Smooth muscle cell (in vitro differentiated cells): ENCODE data around the gene LRRC8B. TPM values are rescaled to one million over a fixed set of nuclear protein-coding genes. Genes with fewer than 3 reads are reported as not detected.

Source experiments
- DNase-seq: peaks from one replicate; lab custom pipeline; 2025; ENCODE audit not compliant: unreplicated experiment; lab: John Stamatoyannopoulos, UW
- H2AFZ ChIP-seq: fragments of 200-600 bp; sonication (generic); 2 replicates; pipeline ENCODE4 v1.6.0; 2016; ENCODE audit warnings: antibody characterized with exemption, low read depth, mild to moderate bottlenecking
- H3F3A ChIP-seq: fragments of 200-600 bp; sonication (generic); 2 replicates; pipeline ENCODE4 v1.6.0; 2017; ENCODE audit warnings: antibody characterized with exemption, low read depth
- H3K27ac ChIP-seq: fragments of 200-600 bp; sonication (generic); 2 replicates; pipeline ENCODE4 v1.5.1; 2016; ENCODE audit warnings: low read depth, mild to moderate bottlenecking
- H3K27me3 ChIP-seq: fragments of 200-600 bp; sonication (generic); 2 replicates; pipeline ENCODE4 v1.6.1; 2016; ENCODE audit warnings: low read depth, mild to moderate bottlenecking
- H3K36me3 ChIP-seq: fragments of 200-600 bp; sonication (generic); 2 replicates; pipeline ENCODE4 v1.5.1; 2016; ENCODE audit warnings: low read depth
- H3K4me1 ChIP-seq: fragments of 200-600 bp; sonication (generic); 2 replicates; pipeline ENCODE4 v1.5.1; 2016; ENCODE audit warnings: low read depth
- H3K4me2 ChIP-seq: fragments of 200-600 bp; sonication (generic); 2 replicates; pipeline ENCODE4 v1.6.0; 2016; ENCODE audit warnings: mild to moderate bottlenecking
- H3K4me3 ChIP-seq: fragments of 200-600 bp; sonication (generic); 2 replicates; pipeline ENCODE4 v1.5.1; 2016; ENCODE audit warnings: mild to moderate bottlenecking
- H3K79me2 ChIP-seq: fragments of 200-600 bp; sonication (generic); 2 replicates; pipeline ENCODE4 v1.6.0; 2016; ENCODE audit warnings: low read depth, mild to moderate bottlenecking
- H3K9ac ChIP-seq: fragments of 200-600 bp; sonication (generic); 2 replicates; pipeline ENCODE4 v1.6.0; 2016; ENCODE audit warnings: low read depth
- H3K9me3 ChIP-seq: fragments of 200-600 bp; sonication (generic); replicated peaks from 2 replicates; pipeline ENCODE4 v1.5.1; 2016; ENCODE audit warnings: low read depth
- H4K20me1 ChIP-seq: fragments of 200-600 bp; sonication (generic); 2 replicates; pipeline ENCODE4 v1.6.0; 2016; ENCODE audit warnings: low read depth
- WGBS: methylation state at CpG from one replicate; pipeline ENCODE4 v1.1.7; 2016; ENCODE audit warnings: low lambda C conversion rate; 5-methylcytosine and 5-hydroxymethylcytosine counted together
- polyA plus RNA-seq: library from polyadenylated mRNA; unstranded; fragments of >200 nt; fragmentation: Nextera tagmentation; extraction: Ambion mirVana; gene quantifications from 2 replicates; pipeline ENCODE4 v1.2.1, GENCODE V29; 2016
- total RNA-seq: library from RNA; depleted of rRNA; stranded (reverse); fragments of >200 nt; gene quantifications from 2 replicates; pipeline ENCODE4 v1.2.3, GENCODE V29; 2014
- TF ChIP-seq, protein P1 (sequence below): fragments of 200-600 bp; sonication (generic); IDR thresholded peaks from 2 replicates; pipeline ENCODE4 v1.5.1; 2017; ENCODE audit warnings: borderline replicate concordance, mild to moderate bottlenecking, antibody characterized with exemption; ENCODE audit not compliant: insufficient read depth, poor library complexity, severe bottlenecking

Gene LRRC8B
- total and polyA plus RNA-seq, 2 experiments from 2014 or later, result 1.5 to 4.6 TPM

DNA sequence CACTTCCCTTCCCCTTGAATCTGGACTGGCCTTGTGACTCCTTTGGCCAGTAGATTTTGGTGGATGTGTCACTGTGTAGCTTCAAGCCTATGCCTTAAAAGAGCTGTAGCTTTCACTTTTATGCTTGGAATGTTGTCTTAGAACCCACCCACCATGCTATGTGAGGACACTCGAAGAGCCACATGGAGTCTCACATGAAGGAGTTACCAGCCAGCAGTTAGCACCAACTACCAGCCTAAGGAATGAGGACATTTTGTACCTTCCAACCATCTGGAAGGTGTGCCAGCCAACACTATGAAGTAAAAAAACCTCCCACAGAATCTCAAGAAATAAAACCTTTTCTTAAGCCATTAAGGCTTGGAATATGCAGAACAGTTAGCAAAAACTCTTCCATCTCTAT, 50.6 kb downstream of the LRRC8B start:
- H3K9ac ChIP-seq, result no peak overlapping the region
- peaks cover 28% of the 10 kb centered on the region for H3K4me1 ChIP-seq
- no peak overlapping the region for H3K4me3 ChIP-seq
- no peaks in the 10 kb centered on the region for H3K9me3 ChIP-seq
- no peak overlapping the region for H3K4me2 ChIP-seq
- no peaks in the 10 kb centered on the region for H4K20me1 ChIP-seq
- no peak overlapping the region for H2AFZ ChIP-seq
- WGBS, result 75% methylated on average over 1 of the region's 1 CpG
- no peaks in the 10 kb centered on the region for H3K79me2 ChIP-seq
- no peaks in the 10 kb centered on the region for H3K27me3 ChIP-seq
- TF ChIP-seq, protein P1, sequence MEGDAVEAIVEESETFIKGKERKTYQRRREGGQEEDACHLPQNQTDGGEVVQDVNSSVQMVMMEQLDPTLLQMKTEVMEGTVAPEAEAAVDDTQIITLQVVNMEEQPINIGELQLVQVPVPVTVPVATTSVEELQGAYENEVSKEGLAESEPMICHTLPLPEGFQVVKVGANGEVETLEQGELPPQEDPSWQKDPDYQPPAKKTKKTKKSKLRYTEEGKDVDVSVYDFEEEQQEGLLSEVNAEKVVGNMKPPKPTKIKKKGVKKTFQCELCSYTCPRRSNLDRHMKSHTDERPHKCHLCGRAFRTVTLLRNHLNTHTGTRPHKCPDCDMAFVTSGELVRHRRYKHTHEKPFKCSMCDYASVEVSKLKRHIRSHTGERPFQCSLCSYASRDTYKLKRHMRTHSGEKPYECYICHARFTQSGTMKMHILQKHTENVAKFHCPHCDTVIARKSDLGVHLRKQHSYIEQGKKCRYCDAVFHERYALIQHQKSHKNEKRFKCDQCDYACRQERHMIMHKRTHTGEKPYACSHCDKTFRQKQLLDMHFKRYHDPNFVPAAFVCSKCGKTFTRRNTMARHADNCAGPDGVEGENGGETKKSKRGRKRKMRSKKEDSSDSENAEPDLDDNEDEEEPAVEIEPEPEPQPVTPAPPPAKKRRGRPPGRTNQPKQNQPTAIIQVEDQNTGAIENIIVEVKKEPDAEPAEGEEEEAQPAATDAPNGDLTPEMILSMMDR, result no peak
- no peak for DNase-seq
- H3K36me3 ChIP-seq, result no peaks in the 10 kb centered on the region
- no peaks in the 10 kb centered on the region for H3F3A ChIP-seq
- no peak overlapping the region for H3K27ac ChIP-seq

DNA sequence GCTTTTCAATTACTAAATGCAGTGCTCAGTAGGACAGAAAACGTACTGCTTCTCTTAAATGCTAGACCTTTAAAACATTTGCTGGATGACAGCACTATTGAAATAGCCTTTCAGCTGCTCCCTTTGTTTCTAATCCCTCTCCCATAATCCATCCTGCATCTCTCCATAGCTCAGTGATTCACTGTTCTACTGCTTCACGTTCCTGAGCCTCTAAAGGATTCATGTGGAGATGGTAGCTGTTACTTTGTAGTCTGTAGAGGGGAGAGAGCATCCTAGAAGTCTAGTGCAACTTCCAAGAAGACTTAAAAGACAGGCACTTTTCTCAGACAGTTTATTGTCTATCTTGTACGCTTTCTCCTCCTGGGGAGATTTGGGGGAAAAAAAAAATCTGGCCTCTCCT, 51.4 kb downstream of the LRRC8B start:
- TF ChIP-seq, protein P1, result no peak
- no peak overlapping the region for H3K4me3 ChIP-seq
- H3K9me3 ChIP-seq, result no peaks in the 10 kb centered on the region
- H3K79me2 ChIP-seq, result no peaks in the 10 kb centered on the region
- H3K27ac ChIP-seq, result no peak overlapping the region
- H3K27me3 ChIP-seq, result no peaks in the 10 kb centered on the region
- no peaks in the 10 kb centered on the region for H4K20me1 ChIP-seq
- H3K36me3 ChIP-seq, result no peaks in the 10 kb centered on the region
- H3F3A ChIP-seq, result no peaks in the 10 kb centered on the region
- 52% methylated on average over 3 of the region's 3 CpGs for WGBS
- H3K9ac ChIP-seq, result no peak overlapping the region
- peaks cover 28% of the 10 kb centered on the region for H3K4me1 ChIP-seq
- H2AFZ ChIP-seq, result no peak overlapping the region
- DNase-seq, result no peak
- H3K4me2 ChIP-seq, result no peak overlapping the region

DNA sequence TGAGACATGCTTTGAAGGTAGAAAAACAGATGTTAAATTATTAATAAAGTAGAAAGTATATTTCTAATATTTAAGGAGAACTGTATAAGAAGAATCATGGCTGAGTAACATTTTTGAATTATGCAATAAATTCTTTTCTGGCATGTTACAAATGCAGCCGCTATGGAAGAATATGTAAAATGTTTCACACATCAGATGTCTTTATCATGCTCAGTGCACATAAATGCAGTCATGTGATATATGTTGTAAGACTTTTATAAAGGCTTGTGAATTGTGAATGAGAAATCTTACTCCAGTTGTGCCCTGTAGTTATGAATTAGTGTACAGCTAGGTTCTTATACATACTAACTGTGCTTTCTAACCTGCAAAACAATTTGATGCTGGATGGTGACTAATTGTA, 53.5 kb downstream of the LRRC8B start:
- no peak for DNase-seq
- no peak overlapping the region for H3K9ac ChIP-seq
- no peaks in the 10 kb centered on the region for H4K20me1 ChIP-seq
- no peaks in the 10 kb centered on the region for H3K36me3 ChIP-seq
- no peak overlapping the region for H2AFZ ChIP-seq
- H3K27ac ChIP-seq, result no peak overlapping the region
- no peak overlapping the region for H3K4me2 ChIP-seq
- no peaks in the 10 kb centered on the region for H3K79me2 ChIP-seq
- H3F3A ChIP-seq, result peaks cover 5% of the 10 kb centered on the region
- H3K4me3 ChIP-seq, result no peak overlapping the region
- peaks cover 28% of the 10 kb centered on the region for H3K4me1 ChIP-seq
- TF ChIP-seq, protein P1, result no peak
- 100% methylated on average over 1 of the region's 1 CpG for WGBS
- no peaks in the 10 kb centered on the region for H3K9me3 ChIP-seq
- no peaks in the 10 kb centered on the region for H3K27me3 ChIP-seq

DNA sequence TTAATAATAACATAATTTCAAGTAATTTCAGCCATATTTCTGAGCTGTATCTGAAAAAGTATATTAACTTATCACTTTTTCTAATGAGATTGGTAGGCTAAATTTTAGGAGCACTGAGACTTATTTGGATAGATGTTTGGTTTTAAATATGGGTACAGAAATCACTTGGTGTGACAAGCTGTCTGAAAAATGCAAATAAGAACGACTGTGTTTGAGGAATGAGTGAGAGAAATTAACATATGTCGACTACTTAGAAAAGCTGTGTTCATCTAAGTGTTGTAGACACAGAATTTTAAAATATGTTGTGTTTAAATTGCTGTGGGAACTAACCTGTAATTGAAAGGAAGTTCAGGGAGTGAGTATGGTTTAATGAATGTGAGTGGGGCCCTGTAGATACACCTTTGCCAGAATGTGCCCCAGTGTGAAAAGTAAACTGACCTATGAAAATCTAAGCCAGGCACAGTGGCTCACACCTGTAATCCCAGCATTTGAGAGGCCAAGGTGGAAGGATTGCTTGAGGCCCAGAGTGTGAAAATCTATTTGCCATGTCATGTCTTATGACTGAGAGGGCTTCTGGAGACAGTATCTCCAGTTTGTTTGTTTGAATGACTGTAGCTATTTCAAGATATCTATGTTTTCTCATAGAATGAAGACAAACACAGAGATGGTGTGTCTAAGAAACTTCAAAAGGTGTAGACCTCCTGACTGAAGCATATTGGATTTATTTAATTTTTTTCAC, 54.5 kb downstream of the LRRC8B start:
- 82% methylated on average over 2 of the region's 2 CpGs for WGBS
- no peak for DNase-seq
- no peak overlapping the region for H3K27ac ChIP-seq
- no peak overlapping the region for H3K4me3 ChIP-seq
- peaks cover 28% of the 10 kb centered on the region for H3K4me1 ChIP-seq
- no peak overlapping the region for H3K9ac ChIP-seq
- peaks cover 5% of the 10 kb centered on the region for H3F3A ChIP-seq
- H3K36me3 ChIP-seq, result no peaks in the 10 kb centered on the region
- H4K20me1 ChIP-seq, result no peaks in the 10 kb centered on the region
- H3K9me3 ChIP-seq, result no peaks in the 10 kb centered on the region
- no peak overlapping the region for H2AFZ ChIP-seq
- TF ChIP-seq, protein P1, result no peak
- no peaks in the 10 kb centered on the region for H3K27me3 ChIP-seq
- no peaks in the 10 kb centered on the region for H3K79me2 ChIP-seq
- H3K4me2 ChIP-seq, result no peak overlapping the region
